Kidney (tissue), 14 donors: ENCODE data around the gene TXNL4A. TPM values are rescaled to one million over a fixed set of nuclear protein-coding genes. Genes with fewer than 3 reads are reported as not detected.

Experiments
- DNase-seq, 5 donors: peaks; one replicate each; pipeline ENCODE4 v3.0.0-alpha.2; 2013 to 2020
- FAIRE-seq: peaks from 2 replicates; lab custom pipeline; 2012; peaks lifted over from hg19 to GRCh38; lab: Jason Lieb, UNC
- H3K27ac ChIP-seq, 2 donors: one replicate each; pipeline ENCODE4 v1.7.0; 2013; ENCODE audit warnings: low read depth in 2 of 2, low read length in 2 of 2, inconsistent platforms in 1 of 2
- H3K27me3 ChIP-seq: one replicate; pipeline ENCODE4 v1.7.1; 2013; ENCODE audit warnings: low read length, inconsistent platforms; ENCODE audit not compliant: control insufficient read depth, insufficient read depth
- H3K36me3 ChIP-seq, 3 donors: one replicate each; pipeline versions ENCODE4 v1.7.0 to v1.7.1; 2013; ENCODE audit warnings: low read length in 3 of 3, control low read depth in 1 of 3, inconsistent platforms in 1 of 3; ENCODE audit not compliant: insufficient read depth in 3 of 3, control insufficient read depth in 2 of 3
- H3K4me1 ChIP-seq, 3 donors: one replicate each; pipeline versions ENCODE4 v1.7.0 to v1.7.1; 2013; ENCODE audit warnings: low read length in 3 of 3, inconsistent platforms in 1 of 3, low read depth in 1 of 3; ENCODE audit not compliant: control insufficient read depth in 2 of 3, insufficient read depth in 2 of 3
- H3K4me3 ChIP-seq, 3 donors: one replicate each; pipeline versions ENCODE4 v1.7.0 to v1.8.1; 2013; ENCODE audit warnings: low read length in 3 of 3, control low read depth in 1 of 3, inconsistent platforms in 1 of 3
- H3K9ac ChIP-seq, 3 donors: one replicate each; pipeline versions ENCODE4 v1.7.0 to v1.7.1; 2013; ENCODE audit warnings: low read length in 3 of 3, control low read depth in 1 of 3, inconsistent platforms in 1 of 3
- H3K9me3 ChIP-seq, 3 donors: one replicate each; pipeline versions ENCODE4 v1.7.0 to v1.7.1; 2013; ENCODE audit warnings: low read length in 3 of 3, control low read depth in 1 of 3, inconsistent platforms in 1 of 3; ENCODE audit not compliant: control insufficient read depth in 2 of 3, insufficient read depth in 1 of 3
- intact Hi-C: fragments of 100-400 bp; cut with DNase I; formaldehyde crosslinking; loops from one replicate; pipeline ENCODE4 v1.11.1; 2022
- polyA plus RNA-seq: library from polyadenylated mRNA; stranded (reverse); fragments of 350-450 nt; fragmentation: Illumina TruSeq; extraction: RNeasy Lipid Tissue Mini Kit (QIAGEN cat#74804); gene quantifications from one replicate; pipeline ENCODE4 v1.2.3, GENCODE V29; 2014; ENCODE audit warnings: low read depth, low replicate concordance; ENCODE audit not compliant: insufficient read depth
- total RNA-seq: library from RNA; stranded (reverse); fragmentation: NEBNext Ultra II Directional; extraction: Animal tissue kit (Norgen Biotek cat#: 25700); gene quantifications from one replicate; pipeline ENCODE4 v1.2.1, GENCODE V29; 2021
- TF ChIP-seq, protein P1 (sequence below): IDR thresholded peaks from 3 replicates; pipeline ENCODE4 v1.5.1; 2012; ENCODE audit warnings: mild to moderate bottlenecking, moderate library complexity, borderline replicate concordance; ENCODE audit not compliant: insufficient read depth; ENCODE audit errors: extremely low read depth
- donor health status: control.
- donor health status: control.
- donor health status: control.
- donor health status: control.
- donor health status: control.
- donor health status: DM: yes; HTN: yes; CAD: no.
- donor health status: Normal renal cell carcinoma (clear cell type).

The TXNL4A gene
- total and polyA plus RNA-seq, 2 donors from 2014 or later = 76.7 to 178 TPM

DNA sequence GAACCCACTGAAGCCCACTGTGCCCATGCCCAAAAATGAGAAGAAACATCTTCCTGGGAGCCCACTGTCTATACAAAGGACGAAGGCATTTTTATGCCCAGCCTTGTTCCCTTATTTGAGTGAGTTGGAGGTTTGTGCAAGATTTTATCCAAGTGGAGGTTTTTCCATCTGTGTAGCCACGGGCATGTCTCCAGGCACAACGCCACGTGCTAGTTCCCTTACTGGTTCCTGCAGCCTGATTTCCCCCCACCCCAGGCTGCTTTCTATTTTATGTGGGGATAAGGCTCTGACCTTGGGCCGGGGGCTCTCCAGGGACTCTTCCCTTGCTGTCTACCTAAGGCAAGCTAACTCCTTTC lies 22.2 kb upstream of the TXNL4A start:
- no peak overlapping the region for H3K9ac ChIP-seq
- no peaks in the 10 kb centered on the region for H3K27me3 ChIP-seq
- H3K9me3 ChIP-seq = peaks cover 0 to 3% (median 2%) of the 10 kb centered on the region in 3 donors
- DNase-seq (no peak), FAIRE-seq (no peak)
- no peaks in the 10 kb centered on the region for H3K36me3 ChIP-seq
- intact Hi-C loops = no loop called here
- no peaks in the 10 kb centered on the region for H3K4me1 ChIP-seq
- H3K27ac ChIP-seq = no peak overlapping the region
- TF ChIP-seq, protein P1, sequence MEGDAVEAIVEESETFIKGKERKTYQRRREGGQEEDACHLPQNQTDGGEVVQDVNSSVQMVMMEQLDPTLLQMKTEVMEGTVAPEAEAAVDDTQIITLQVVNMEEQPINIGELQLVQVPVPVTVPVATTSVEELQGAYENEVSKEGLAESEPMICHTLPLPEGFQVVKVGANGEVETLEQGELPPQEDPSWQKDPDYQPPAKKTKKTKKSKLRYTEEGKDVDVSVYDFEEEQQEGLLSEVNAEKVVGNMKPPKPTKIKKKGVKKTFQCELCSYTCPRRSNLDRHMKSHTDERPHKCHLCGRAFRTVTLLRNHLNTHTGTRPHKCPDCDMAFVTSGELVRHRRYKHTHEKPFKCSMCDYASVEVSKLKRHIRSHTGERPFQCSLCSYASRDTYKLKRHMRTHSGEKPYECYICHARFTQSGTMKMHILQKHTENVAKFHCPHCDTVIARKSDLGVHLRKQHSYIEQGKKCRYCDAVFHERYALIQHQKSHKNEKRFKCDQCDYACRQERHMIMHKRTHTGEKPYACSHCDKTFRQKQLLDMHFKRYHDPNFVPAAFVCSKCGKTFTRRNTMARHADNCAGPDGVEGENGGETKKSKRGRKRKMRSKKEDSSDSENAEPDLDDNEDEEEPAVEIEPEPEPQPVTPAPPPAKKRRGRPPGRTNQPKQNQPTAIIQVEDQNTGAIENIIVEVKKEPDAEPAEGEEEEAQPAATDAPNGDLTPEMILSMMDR = no peak
- H3K4me3 ChIP-seq = no peak overlapping the region

GRCh38 chr18:80009661-80010550 lies 21.5 kb upstream of the TXNL4A start:
- intact Hi-C loops = no loop called here
- no peaks in the 10 kb centered on the region for H3K36me3 ChIP-seq
- H3K9me3 ChIP-seq = peaks cover 0 to 3% (median 2%) of the 10 kb centered on the region in 3 donors
- no peak overlapping the region for H3K4me3 ChIP-seq
- H3K27me3 ChIP-seq = no peaks in the 10 kb centered on the region
- DNase-seq (no peak), FAIRE-seq (no peak)
- TF ChIP-seq, protein P1 = no peak
- H3K27ac ChIP-seq = no peak overlapping the region
- no peaks in the 10 kb centered on the region for H3K4me1 ChIP-seq
- no peak overlapping the region for H3K9ac ChIP-seq

DNA sequence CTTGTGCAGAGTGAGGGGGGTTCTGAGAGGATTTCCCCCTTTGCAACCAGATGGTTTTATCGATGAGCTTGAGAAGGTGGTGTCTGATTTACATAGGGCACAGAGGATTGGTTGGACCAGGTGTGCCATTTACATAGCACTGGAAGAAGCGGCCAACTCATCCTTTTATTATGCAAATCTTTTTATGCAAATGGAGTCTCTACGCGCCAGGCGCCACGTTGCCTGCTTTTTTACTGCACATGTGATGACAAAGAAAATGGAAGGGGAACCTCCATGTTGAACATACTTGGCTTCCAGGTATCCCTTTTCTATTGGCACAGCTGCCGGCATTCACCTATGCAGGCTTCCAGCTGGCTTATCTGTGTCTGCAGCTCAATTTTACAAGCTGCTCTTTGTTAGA lies 18.4 kb upstream of the TXNL4A start:
- DNase-seq (no peak), FAIRE-seq (no peak)
- Histone ChIP-seq H3K4me3 (no peak overlapping the region), H3K9ac (no peak overlapping the region), H3K27me3 (no peaks in the 10 kb centered on the region), H3K9me3 (no peaks in the 10 kb centered on the region), H3K36me3 (no peaks in the 10 kb centered on the region), H3K4me1 (peaks cover 0 to 6% (median 0%) of the 10 kb centered on the region in 3 donors), H3K27ac (no peak overlapping the region)
- TF ChIP-seq, protein P1 = no peak
- intact Hi-C loops = no loop called here
